GM18873 (cell line): ENCODE data around the gene CELA2B.
"Not testable (repeated sequence)": the region's sequence is repeated elsewhere in the genome, so short reads cannot be mapped to it uniquely, and the experiment has no call there.

Source experiments
- ATAC-seq: cut with Tn5 transposase; IDR thresholded peaks from one replicate; pipeline ENCODE4 v1.9.1; 2021; ENCODE audit warnings: mild to moderate bottlenecking, moderate library complexity, moderate number of reproducible peaks; ENCODE audit not compliant: unreplicated experiment, low FRiP score

Gene CELA2B

GRCh38 chr1:15475752-15476314 is at the start of gene CELA2B:
Gene CELA2B (plus strand): TSS chr1:15476104. CDS start chr1:15476126, 22 bp downstream.
- no peak for ATAC-seq

DNA sequence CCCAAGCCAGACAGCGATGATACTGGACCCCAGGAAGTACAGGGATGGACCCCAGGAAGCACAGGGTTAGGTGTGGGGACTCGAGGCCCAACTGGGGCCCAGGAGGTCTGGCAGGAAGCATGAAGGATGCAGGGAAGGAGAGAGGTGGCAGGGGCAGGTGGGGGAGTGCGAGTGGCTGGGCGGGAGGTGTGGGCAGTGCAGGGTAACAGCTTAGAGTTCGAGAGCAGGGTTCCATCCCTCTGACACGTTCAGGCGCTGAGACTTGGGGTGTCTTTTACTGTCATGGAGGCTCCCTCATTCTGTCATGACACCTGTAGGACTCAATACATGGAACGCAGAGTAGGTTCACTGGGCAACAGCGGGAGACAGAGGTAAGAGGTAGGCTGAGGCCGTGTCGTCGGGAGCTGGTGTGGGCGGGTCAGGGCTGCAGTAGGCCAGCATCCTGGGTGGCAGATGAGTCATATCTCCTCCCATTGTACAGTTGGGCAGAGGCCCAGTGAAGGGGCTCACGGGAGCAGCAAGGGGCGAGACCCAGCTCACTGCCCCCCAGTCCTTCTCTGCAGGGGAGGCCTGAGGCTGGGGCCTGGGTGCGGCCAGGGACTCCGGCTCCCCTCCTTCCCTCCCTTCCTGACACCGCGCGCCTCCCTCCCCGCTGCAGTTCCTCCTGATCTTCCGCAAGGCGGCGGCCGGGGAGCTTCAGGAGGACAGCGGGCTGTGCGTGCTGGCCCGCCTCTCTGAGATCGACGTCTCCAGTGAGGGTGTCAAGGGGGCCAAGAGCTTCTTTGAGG is 49.2 kb upstream of the CELA2B start:
- ATAC-seq, result no peak

DNA sequence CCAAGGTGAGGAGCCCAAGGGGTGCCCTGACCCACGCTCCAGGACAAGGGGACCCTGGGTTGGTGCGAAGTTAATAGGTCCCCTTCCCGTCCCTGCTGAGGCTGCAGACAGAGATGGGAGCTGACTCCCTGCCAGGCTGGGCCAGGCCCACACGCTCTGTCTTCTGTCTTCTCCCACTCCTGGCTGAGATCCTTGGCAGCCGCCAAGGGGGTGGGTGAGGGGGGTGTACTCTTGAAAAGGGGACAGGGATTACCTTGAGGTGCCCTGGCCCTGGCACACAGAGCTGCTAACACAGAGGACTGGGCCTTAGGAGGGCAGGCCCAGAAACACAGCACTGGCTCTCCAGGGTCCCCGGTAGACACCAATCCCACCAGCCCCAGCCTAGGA is 48.6 kb upstream of the CELA2B start:
- ATAC-seq, result no peak

- not testable (repeated sequence) for ATAC-seq
Observed at GRCh38 chr1:15428252-15428651, 47.7 kb upstream of the CELA2B start.

- ATAC-seq, result no peak
Observed at GRCh38 chr1:15428815-15429435, 47.0 kb upstream of the CELA2B start.

DNA sequence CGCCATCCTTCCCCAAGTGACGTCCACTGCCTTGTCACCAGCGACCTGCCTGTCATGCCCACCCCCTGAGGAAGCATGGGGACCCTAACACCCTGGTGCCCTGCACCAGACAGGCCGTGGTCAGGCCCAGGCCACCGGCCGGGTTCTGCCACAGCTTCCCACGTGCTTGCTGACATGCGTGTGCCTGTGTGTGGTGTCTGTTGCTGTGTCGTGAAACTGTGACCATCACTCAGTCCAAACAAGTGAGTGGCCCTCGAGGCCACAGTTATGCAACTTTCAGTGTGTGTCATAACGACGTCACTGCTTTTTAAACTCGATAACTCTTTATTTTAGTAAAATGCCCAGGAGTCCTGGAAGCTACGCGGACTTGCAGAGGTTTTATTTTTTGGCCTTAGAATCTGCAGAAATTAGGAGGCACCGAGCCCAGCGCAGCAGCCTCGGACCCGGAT is 46.2 kb upstream of the CELA2B start:
- no peak for ATAC-seq

DNA sequence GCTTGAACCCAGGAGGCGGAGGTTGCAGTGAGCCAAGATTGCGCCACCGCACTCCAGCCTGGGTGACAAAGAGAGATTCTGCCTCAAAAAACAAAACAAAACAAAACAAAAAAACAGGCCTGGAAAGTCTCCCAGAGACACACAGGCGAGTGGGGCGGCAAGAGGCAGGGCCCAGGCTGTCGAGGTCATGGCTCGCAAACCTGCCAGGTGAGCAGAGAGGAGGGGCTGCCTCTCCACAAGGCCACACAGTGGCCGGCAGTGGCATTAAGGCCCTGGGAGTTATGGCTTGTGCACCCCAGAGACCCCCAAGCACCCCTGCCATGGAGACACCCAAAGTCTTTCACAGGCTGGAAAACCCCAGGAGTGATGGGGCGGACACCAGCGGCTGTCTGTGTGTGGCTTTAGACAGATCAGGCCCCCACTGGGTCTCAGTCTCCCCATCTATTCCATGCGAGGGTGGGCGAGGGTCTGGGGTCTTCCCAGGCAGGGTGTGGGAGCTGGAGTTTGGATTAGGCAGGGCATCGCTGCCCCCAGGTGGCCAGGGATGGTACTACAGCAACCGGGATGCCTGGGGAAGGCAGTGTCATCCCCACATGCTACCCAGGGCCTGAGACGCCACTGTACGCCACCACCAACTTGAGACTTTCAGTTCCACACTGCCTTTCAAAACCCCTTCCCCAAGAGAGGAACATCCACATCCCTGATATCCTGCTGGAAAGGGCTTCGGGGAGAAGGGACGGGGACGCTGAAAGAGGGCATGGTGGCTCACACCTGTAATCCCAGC is 44.9 kb upstream of the CELA2B start:
- ATAC-seq, result no peak

DNA sequence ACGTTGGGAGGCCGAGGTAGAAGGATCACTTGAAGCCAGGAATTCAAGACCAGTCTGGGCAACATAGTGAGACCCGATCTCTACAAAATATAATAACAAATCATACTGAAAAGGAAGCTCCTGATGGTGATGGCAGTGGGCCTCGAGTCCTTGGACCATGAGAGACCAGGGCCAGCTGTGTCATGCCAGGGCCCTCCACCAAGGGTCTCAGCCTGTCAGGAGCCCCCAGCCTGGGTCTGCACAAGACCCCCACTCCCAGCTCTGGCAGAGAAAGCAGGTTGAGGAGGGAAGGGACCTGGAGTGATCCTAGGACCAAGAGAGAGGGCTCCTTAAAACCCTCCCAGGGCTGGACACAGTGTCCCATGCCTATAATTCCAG is 44.3 kb upstream of the CELA2B start:
- ATAC-seq, result no peak

DNA sequence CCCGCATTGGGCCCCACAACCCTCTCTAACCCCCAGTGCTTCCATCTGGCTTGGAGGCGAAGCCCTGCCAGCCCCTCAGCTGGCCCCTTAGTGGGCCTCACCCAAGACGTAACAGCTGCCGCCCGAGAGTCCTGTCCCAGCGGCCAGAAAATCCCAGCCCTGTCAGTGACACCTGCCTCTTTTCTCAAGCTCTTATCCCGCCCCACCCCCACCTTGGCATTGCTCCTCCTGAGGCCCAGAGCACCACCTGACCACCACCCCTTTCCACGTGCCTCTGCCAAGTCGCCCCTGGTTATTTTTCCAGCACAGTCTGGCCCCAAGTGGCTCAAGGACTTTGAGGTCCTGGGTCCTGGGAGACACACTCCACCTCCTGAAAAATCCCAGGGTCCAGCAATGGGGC is 43.6 kb upstream of the CELA2B start:
- ATAC-seq, result no peak

DNA sequence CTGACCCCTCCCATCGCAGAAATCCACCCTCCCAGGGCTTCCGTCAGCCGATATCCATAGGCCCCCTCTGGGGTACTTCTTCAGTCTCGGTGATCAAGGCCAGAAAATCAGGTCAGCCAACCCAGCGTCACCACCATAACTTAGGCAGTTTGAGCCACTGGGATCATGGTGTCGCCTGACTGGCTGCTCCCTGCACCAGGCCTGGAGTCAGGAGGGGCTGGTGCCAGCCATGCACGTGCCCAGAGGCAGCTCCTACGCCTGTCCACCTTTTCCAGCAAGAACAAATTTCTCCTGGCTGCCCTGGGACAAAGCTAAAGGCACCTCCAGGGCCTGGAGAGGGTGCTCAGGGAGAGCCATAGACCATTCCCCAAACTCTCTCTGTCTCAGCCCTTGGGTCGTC is 42.4 kb upstream of the CELA2B start:
- ATAC-seq, result no peak

DNA sequence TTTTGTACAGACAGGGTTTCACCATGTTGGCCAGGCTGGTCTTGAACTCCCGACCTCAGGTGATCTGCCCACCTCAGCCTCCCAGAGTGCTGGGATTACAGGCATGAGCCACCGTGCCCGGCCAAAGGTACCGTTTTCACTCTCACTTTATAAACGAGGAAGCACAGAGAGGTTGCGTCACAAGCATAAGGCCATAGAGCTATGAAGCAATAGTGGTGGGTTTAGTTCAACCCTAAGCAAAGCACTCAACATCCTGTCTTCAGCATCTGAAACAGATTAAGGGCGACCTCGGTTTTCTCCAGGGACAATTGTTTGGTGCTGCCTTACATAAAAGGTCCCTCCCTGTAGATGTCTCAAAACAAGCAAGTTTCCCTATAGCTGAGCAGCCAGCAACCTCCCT is 41.2 kb upstream of the CELA2B start:
- ATAC-seq, result not testable (repeated sequence)

- ATAC-seq, result no peak
Observed at GRCh38 chr1:15435239-15436077, 40.4 kb upstream of the CELA2B start.

- ATAC-seq, result no peak
Observed at GRCh38 chr1:15436881-15437442, 38.9 kb upstream of the CELA2B start.

DNA sequence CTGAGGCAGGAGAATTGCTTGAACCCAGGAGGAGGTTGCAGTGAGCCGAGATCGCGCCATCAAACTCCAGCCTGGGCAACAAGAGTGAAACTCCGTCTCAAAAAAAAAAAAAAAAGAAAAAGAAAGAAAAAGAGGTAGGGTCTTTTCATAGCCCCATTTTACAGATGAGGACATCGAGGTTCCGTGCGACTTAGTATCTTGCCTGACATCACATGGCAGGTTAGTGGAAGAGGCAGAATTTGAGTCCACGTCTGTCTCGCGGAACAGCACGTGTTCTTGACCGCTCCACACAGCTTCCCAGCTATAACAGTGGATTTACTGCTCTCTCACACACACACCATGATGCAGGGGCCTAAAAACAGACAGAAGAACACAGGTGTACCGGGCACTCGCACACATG is 36.6 kb upstream of the CELA2B start:
- no peak for ATAC-seq

GRCh38 chr1:15440357-15440756 is 35.5 kb upstream of the CELA2B start:
- ATAC-seq, result no peak

DNA sequence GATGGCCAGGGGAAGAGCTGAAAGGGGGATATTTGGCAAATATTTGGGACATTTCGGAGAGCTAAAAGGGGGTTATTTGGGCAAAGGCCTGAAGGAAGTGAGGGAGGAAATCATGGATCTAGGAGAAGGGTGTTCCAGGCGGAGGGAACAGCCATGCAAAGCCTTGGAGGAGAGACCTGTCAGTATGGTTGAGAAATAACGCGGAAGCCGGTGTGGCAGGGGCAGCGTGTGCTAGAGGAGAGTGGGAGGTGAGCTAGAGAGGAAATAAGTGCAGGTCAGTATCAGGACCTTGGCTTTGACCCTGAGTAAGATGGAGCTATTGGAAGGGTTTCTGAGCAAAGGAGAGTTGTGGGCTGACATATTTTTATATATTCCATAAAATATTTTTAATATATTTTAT is 34.7 kb upstream of the CELA2B start:
- ATAC-seq, result no peak

DNA sequence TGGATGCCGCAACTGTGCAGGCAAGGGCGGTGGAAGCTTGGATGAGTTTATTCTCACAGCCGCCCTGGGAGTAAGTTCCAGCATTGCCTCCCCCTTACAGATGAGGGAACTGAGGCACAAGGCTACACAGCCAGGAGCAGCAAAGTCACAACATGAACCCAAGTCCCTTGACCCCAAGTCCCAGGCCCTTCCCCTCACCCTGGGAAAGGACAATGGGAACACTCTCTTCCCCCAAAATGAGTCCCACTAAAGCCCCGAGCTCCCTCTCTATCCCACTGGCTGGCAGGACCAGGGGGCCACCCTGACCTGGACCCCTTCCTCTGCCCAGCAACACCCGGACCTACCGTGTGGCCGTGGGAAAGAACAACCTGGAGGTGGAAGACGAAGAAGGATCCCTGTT is 33.8 kb upstream of the CELA2B start:
- ATAC-seq, result no peak

- no peak for ATAC-seq
Observed at GRCh38 chr1:15442759-15443158, 33.1 kb upstream of the CELA2B start.

DNA sequence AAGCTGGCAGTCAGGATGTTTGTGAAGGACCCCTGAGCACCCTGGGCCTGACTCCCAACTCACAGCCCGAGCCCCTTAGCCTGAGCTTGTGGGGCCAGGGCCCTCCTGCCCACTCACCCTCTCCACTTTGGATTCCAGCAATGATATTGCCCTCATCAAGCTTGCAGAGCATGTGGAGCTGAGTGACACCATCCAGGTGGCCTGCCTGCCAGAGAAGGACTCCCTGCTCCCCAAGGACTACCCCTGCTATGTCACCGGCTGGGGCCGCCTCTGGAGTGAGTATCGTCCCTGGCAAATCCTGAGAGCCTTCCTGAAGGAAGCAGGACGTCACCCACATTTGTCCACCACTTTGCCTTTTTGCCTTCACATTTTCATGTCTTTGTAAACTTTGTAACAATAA is 32.6 kb upstream of the CELA2B start:
- no peak for ATAC-seq
